GM12878 (cell line): ENCODE measurements around the gene NPTN.

Source experiments
- POLR2A ChIP-seq: IDR thresholded peaks from 2 replicates; pipeline ENCODE4 v1.6.1; 2011; ENCODE audit warnings: low read depth, mild to moderate bottlenecking, low read length
- RAD21 ChIP-seq: IDR thresholded peaks from 2 replicates; pipeline ENCODE4 v1.6.1; 2011; ENCODE audit warnings: mild to moderate bottlenecking, low read depth, low read length, moderate library complexity; ENCODE audit not compliant: insufficient read depth

GRCh38 chr15:73633991-73634495, 854 bp upstream of the NPTN start:
- TF ChIP-seq POLR2A = no peak
- no peak for TF ChIP-seq RAD21
